ENCODE data around the gene PAN3.
"Not testable (repeated sequence)": the region's sequence is repeated elsewhere in the genome, so short reads cannot be mapped to it uniquely, and the experiment has no call there.

PAN3 gene

GRCh38 chr13:28138756-28139470 lies 568 bp downstream of the PAN3 start:
- Histone ChIP-seq H3K36me3 (ENCODE audit: control insufficient read depth, insufficient read depth, low read length) (no peaks in the 10 kb centered on the region), H3K4me3 (ENCODE audit: low read depth, low read length) (peak overlapping the region; percentile 91), H3K9me3 (ENCODE audit: control insufficient read depth, insufficient read depth, low read length) (no peaks in the 10 kb centered on the region), H3K4me1 (ENCODE audit: control insufficient read depth, insufficient read depth, low read length) (peaks cover 24% of the 10 kb centered on the region), H3K27ac (ENCODE audit: low read depth, low read length) (peak overlapping the region; percentile 98), H3K27me3 (ENCODE audit: control insufficient read depth, insufficient read depth, low read length) (no peaks in the 10 kb centered on the region), H3K9ac (ENCODE audit: low read depth, low read length) (peak overlapping the region; percentile 80)

- H3K27ac ChIP-seq (ENCODE audit: low read depth, low read length): peak overlapping the region; percentile 98
- peak overlapping the region; percentile 60 for H3K9ac ChIP-seq (ENCODE audit: low read depth, low read length)
Observed at GRCh38 chr13:28140433-28141125, 2.2 kb downstream of the PAN3 start.

GRCh38 chr13:28141542-28141941 lies 3.2 kb downstream of the PAN3 start:
- Histone ChIP-seq H3K4me3 (ENCODE audit: low read depth, low read length) (peak overlapping the region; percentile 91), H3K9ac (ENCODE audit: low read depth, low read length) (peak overlapping the region; percentile 16; the same call in 1 of the 2 replicates), H3K27ac (ENCODE audit: low read depth, low read length) (peak overlapping the region; percentile 73), H3K4me1 (ENCODE audit: control insufficient read depth, insufficient read depth, low read length) (peaks cover 24% of the 10 kb centered on the region)
- not testable (repeated sequence) for H3K27me3 ChIP-seq (ENCODE audit: control insufficient read depth, insufficient read depth, low read length); H3K36me3 ChIP-seq (ENCODE audit: control insufficient read depth, insufficient read depth, low read length); H3K9me3 ChIP-seq (ENCODE audit: control insufficient read depth, insufficient read depth, low read length)

More at GRCh38 chr13:28140433-28141125, 2.2 kb downstream of the PAN3 start:
- no peaks in the 10 kb centered on the region for H3K9me3 ChIP-seq (ENCODE audit: control insufficient read depth, insufficient read depth, low read length)
- peaks cover 24% of the 10 kb centered on the region for H3K4me1 ChIP-seq (ENCODE audit: control insufficient read depth, insufficient read depth, low read length)
- peak overlapping the region; percentile 91 for H3K4me3 ChIP-seq (ENCODE audit: low read depth, low read length)
- H3K27me3 ChIP-seq (ENCODE audit: control insufficient read depth, insufficient read depth, low read length): no peaks in the 10 kb centered on the region
- no peaks in the 10 kb centered on the region for H3K36me3 ChIP-seq (ENCODE audit: control insufficient read depth, insufficient read depth, low read length)

- Histone ChIP-seq H3K4me1 (ENCODE audit: control insufficient read depth, insufficient read depth, low read length) (peaks cover 29% of the 10 kb centered on the region), H3K36me3 (ENCODE audit: control insufficient read depth, insufficient read depth, low read length) (peaks cover 2% of the 10 kb centered on the region; the same call in 1 of the 2 replicates)
Observed at GRCh38 chr13:28145049-28145448, 6.7 kb downstream of the PAN3 start.

GRCh38 chr13:28147495-28147894 lies 9.2 kb downstream of the PAN3 start:
- Histone ChIP-seq H3K4me1 (ENCODE audit: control insufficient read depth, insufficient read depth, low read length) (peaks cover 17% of the 10 kb centered on the region), H3K27me3 (ENCODE audit: control insufficient read depth, insufficient read depth, low read length) (no peaks in the 10 kb centered on the region), H3K27ac (ENCODE audit: low read depth, low read length) (no peak overlapping the region), H3K9ac (ENCODE audit: low read depth, low read length) (no peak overlapping the region), H3K9me3 (ENCODE audit: control insufficient read depth, insufficient read depth, low read length) (no peaks in the 10 kb centered on the region), H3K4me3 (ENCODE audit: low read depth, low read length) (no peak overlapping the region), H3K36me3 (ENCODE audit: control insufficient read depth, insufficient read depth, low read length) (peaks cover 2% of the 10 kb centered on the region; the same call in 1 of the 2 replicates)

More at GRCh38 chr13:28145049-28145448, 6.7 kb downstream of the PAN3 start:
- no peaks in the 10 kb centered on the region for H3K9me3 ChIP-seq (ENCODE audit: control insufficient read depth, insufficient read depth, low read length)
- H3K27me3 ChIP-seq (ENCODE audit: control insufficient read depth, insufficient read depth, low read length): no peaks in the 10 kb centered on the region
- H3K4me3 ChIP-seq (ENCODE audit: low read depth, low read length): no peak overlapping the region
- no peak overlapping the region for H3K27ac ChIP-seq (ENCODE audit: low read depth, low read length)
- no peak overlapping the region for H3K9ac ChIP-seq (ENCODE audit: low read depth, low read length)

GRCh38 chr13:28159057-28159456 lies 20.7 kb downstream of the PAN3 start:
- H3K4me1 ChIP-seq (ENCODE audit: control insufficient read depth, insufficient read depth, low read length): peaks cover 29% of the 10 kb centered on the region
- H3K9ac ChIP-seq (ENCODE audit: low read depth, low read length): no peak overlapping the region

GRCh38 chr13:28161370-28161769 lies 23.0 kb downstream of the PAN3 start:
- Histone ChIP-seq H3K27me3 (ENCODE audit: control insufficient read depth, insufficient read depth, low read length) (no peaks in the 10 kb centered on the region), H3K27ac (ENCODE audit: low read depth, low read length) (peak overlapping the region; percentile 92), H3K4me1 (ENCODE audit: control insufficient read depth, insufficient read depth, low read length) (peaks cover 35% of the 10 kb centered on the region), H3K4me3 (ENCODE audit: low read depth, low read length) (peak overlapping the region; percentile 50), H3K36me3 (ENCODE audit: control insufficient read depth, insufficient read depth, low read length) (no peaks in the 10 kb centered on the region), H3K9me3 (ENCODE audit: control insufficient read depth, insufficient read depth, low read length) (0 out of 2 replicates have a peak, but pooled peaks cover 4% of the 10 kb centered on the region), H3K9ac (ENCODE audit: low read depth, low read length) (peak overlapping the region; percentile 71)

More at GRCh38 chr13:28159057-28159456, 20.7 kb downstream of the PAN3 start:
- H3K27me3 ChIP-seq (ENCODE audit: control insufficient read depth, insufficient read depth, low read length): no peaks in the 10 kb centered on the region
- no peak overlapping the region for H3K4me3 ChIP-seq (ENCODE audit: low read depth, low read length)
- H3K27ac ChIP-seq (ENCODE audit: low read depth, low read length): no peak overlapping the region
- H3K9me3 ChIP-seq (ENCODE audit: control insufficient read depth, insufficient read depth, low read length): 0 out of 2 replicates have a peak, but pooled peaks cover 4% of the 10 kb centered on the region
- no peaks in the 10 kb centered on the region for H3K36me3 ChIP-seq (ENCODE audit: control insufficient read depth, insufficient read depth, low read length)

GRCh38 chr13:28163587-28163986 lies 25.2 kb downstream of the PAN3 start:
- Histone ChIP-seq H3K4me1 (ENCODE audit: control insufficient read depth, insufficient read depth, low read length) (peaks cover 40% of the 10 kb centered on the region), H3K27me3 (ENCODE audit: control insufficient read depth, insufficient read depth, low read length) (no peaks in the 10 kb centered on the region), H3K9me3 (ENCODE audit: control insufficient read depth, insufficient read depth, low read length) (no peaks in the 10 kb centered on the region), H3K36me3 (ENCODE audit: control insufficient read depth, insufficient read depth, low read length) (no peaks in the 10 kb centered on the region), H3K4me3 (ENCODE audit: low read depth, low read length) (no peak overlapping the region), H3K27ac (ENCODE audit: low read depth, low read length) (no peak overlapping the region), H3K9ac (ENCODE audit: low read depth, low read length) (no peak overlapping the region)

GRCh38 chr13:28166257-28166656 lies 27.9 kb downstream of the PAN3 start:
- no peak overlapping the region for H3K27ac ChIP-seq (ENCODE audit: low read depth, low read length)
- no peak overlapping the region for H3K4me3 ChIP-seq (ENCODE audit: low read depth, low read length)
- H3K4me1 ChIP-seq (ENCODE audit: control insufficient read depth, insufficient read depth, low read length): peaks cover 27% of the 10 kb centered on the region
- H3K27me3 ChIP-seq (ENCODE audit: control insufficient read depth, insufficient read depth, low read length): no peaks in the 10 kb centered on the region
- no peaks in the 10 kb centered on the region for H3K9me3 ChIP-seq (ENCODE audit: control insufficient read depth, insufficient read depth, low read length)
- H3K9ac ChIP-seq (ENCODE audit: low read depth, low read length): no peak overlapping the region
- no peaks in the 10 kb centered on the region for H3K36me3 ChIP-seq (ENCODE audit: control insufficient read depth, insufficient read depth, low read length)

GRCh38 chr13:28171266-28171665 lies 32.9 kb downstream of the PAN3 start:
- Histone ChIP-seq H3K27me3 (ENCODE audit: control insufficient read depth, insufficient read depth, low read length) (no peaks in the 10 kb centered on the region), H3K4me1 (ENCODE audit: control insufficient read depth, insufficient read depth, low read length) (peaks cover 22% of the 10 kb centered on the region; the same call in 1 of the 2 replicates), H3K36me3 (ENCODE audit: control insufficient read depth, insufficient read depth, low read length) (peaks cover 14% of the 10 kb centered on the region)

GRCh38 chr13:28172947-28173346 lies 34.6 kb downstream of the PAN3 start:
- H3K9me3 ChIP-seq (ENCODE audit: control insufficient read depth, insufficient read depth, low read length): no peaks in the 10 kb centered on the region
- peaks cover 31% of the 10 kb centered on the region for H3K36me3 ChIP-seq (ENCODE audit: control insufficient read depth, insufficient read depth, low read length)
- no peak overlapping the region for H3K9ac ChIP-seq (ENCODE audit: low read depth, low read length)
- H3K4me1 ChIP-seq (ENCODE audit: control insufficient read depth, insufficient read depth, low read length): peaks cover 16% of the 10 kb centered on the region; the same call in 1 of the 2 replicates
- H3K27me3 ChIP-seq (ENCODE audit: control insufficient read depth, insufficient read depth, low read length): no peaks in the 10 kb centered on the region
- H3K4me3 ChIP-seq (ENCODE audit: low read depth, low read length): no peak overlapping the region
- H3K27ac ChIP-seq (ENCODE audit: low read depth, low read length): no peak overlapping the region

More at GRCh38 chr13:28171266-28171665, 32.9 kb downstream of the PAN3 start:
- H3K4me3 ChIP-seq (ENCODE audit: low read depth, low read length): no peak overlapping the region
- no peaks in the 10 kb centered on the region for H3K9me3 ChIP-seq (ENCODE audit: control insufficient read depth, insufficient read depth, low read length)
- H3K9ac ChIP-seq (ENCODE audit: low read depth, low read length): no peak overlapping the region
- peak overlapping the region; percentile 17 for H3K27ac ChIP-seq (ENCODE audit: low read depth, low read length)
